Activated T-cell treated with anti-CD3 and anti-CD28 coated beads, Interleukin-2, amount 50 U/mL, for 72 hours (primary cell): ENCODE measurements around the gene DARS1. TPM values are rescaled to one million over a fixed set of nuclear protein-coding genes. Genes with fewer than 3 reads are reported as not detected.
A peak's percentile ranks its signal among the peaks of the same experiment; 100 is the strongest.
"Not testable (repeated sequence)": the region's sequence is repeated elsewhere in the genome, so short reads cannot be mapped to it uniquely, and the experiment has no call there.

Experiments used
- ATAC-seq, 2 donors: fragments of 150-1000 bp; cut with Tn5 transposase; replicated peaks in 1 of 2; 2 replicates each; pipeline ENCODE4 v1.10.0; 2021; ENCODE audit warnings: moderate library complexity in 2 of 2, mild to moderate bottlenecking in 1 of 2
- DNase-seq, 2 donors: peaks; one replicate each; pipeline ENCODE4 v3.0.0; 2021 to 2022; ENCODE audit warnings: mixed read lengths in 1 of 2
- H3K27ac Mint-ChIP-seq: one replicate; pipeline ENCODE4 v1.8.0; 2022; ENCODE audit warnings: mild to moderate bottlenecking, moderate library complexity, mixed read lengths
- H3K27me3 Mint-ChIP-seq: one replicate; pipeline ENCODE4 v1.8.0; 2022; ENCODE audit warnings: low read depth, mixed read lengths
- H3K36me3 Mint-ChIP-seq, 2 donors: one replicate each; pipeline ENCODE4 v1.8.0; 2022; ENCODE audit warnings: mixed read lengths in 2 of 2, mild to moderate bottlenecking in 1 of 2; ENCODE audit not compliant: insufficient read depth in 2 of 2
- H3K4me1 Mint-ChIP-seq: one replicate; pipeline ENCODE4 v1.8.0; 2022; ENCODE audit warnings: low read depth, mixed read lengths
- H3K4me3 Mint-ChIP-seq, 2 donors: one replicate each; pipeline ENCODE4 v1.8.0; 2022; ENCODE audit warnings: mild to moderate bottlenecking in 2 of 2, mixed read lengths in 2 of 2, moderate library complexity in 2 of 2
- H3K9me3 Mint-ChIP-seq, 2 donors: one replicate each; pipeline ENCODE4 v1.8.0; 2022; ENCODE audit warnings: mixed read lengths in 2 of 2
- total RNA-seq, 2 donors: library from RNA; stranded (reverse); gene quantifications; one replicate each; pipeline ENCODE4 v1.2.3, GENCODE V29; 2022

Gene DARS1
- total RNA-seq, 2 donors from 2014 or later: 224 to 264 TPM

GRCh38 chr2:135904341-135904989, 81.0 kb downstream of the DARS1 start:
- Mint-ChIP-seq H3K4me1 (no peaks in the 10 kb centered on the region), H3K9me3 (no peaks in the 10 kb centered on the region), H3K4me3 (no peak overlapping the region), H3K36me3 (peaks cover 5 to 29% of the 10 kb centered on the region in 2 donors), H3K27ac (no peak overlapping the region), H3K27me3 (no peaks in the 10 kb centered on the region)
- no peak for ATAC-seq
- DNase-seq: no peak

DNA sequence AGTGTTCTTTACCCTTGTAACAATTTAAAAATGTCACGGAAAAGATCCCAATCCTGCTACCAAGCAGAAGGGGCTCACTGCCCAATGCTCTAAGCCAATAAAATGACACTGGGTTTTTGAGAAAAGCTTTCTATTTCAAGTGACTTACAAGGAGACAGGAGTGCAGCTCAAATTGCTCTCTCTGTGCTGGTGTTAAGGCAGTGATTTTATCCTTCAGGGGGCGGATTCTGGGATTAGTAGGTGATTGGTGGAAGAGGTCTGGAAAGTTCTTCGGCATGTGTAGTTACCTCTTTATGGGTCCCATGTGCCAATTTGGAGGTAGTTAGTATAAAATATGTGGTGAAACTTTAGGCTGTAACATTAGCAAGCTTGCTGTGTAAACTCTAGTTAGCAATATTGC, 81.8 kb downstream of the DARS1 start:
- no peaks in the 10 kb centered on the region for H3K9me3 Mint-ChIP-seq

DNA sequence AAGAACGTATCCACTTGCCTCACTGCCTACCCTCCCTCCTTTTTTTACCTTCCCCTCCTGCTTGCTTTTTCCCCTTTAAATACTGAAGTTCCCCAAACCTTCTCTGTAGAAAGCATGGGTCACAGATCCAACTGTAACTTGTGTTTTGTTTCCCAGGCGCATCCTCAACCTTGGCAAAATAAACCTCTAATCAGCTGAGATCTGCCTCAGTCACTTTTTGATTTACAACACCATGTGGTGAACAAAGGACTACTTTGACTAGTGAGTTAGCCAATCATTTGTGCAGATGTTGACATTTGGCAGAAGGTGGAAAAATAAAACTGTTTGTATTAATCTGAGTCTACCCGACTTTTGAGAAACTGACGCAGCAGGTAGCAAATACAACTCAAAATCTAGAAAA, 85.9 kb downstream of the DARS1 start:
- no peaks in the 10 kb centered on the region for H3K36me3 Mint-ChIP-seq
- H3K4me1 Mint-ChIP-seq: no peaks in the 10 kb centered on the region
- no peaks in the 10 kb centered on the region for H3K9me3 Mint-ChIP-seq
- DNase-seq (no peak), ATAC-seq (no peak)
- H3K27ac Mint-ChIP-seq: no peak overlapping the region
- no peak overlapping the region for H3K4me3 Mint-ChIP-seq
- H3K27me3 Mint-ChIP-seq: no peaks in the 10 kb centered on the region

More for the DNA sequence above, 81.8 kb downstream of the DARS1 start:
- DNase-seq: no peak
- ATAC-seq: no peak
- Mint-ChIP-seq H3K4me3 (no peak overlapping the region), H3K27ac (no peak overlapping the region), H3K4me1 (no peaks in the 10 kb centered on the region), H3K36me3 (peaks cover 2 to 22% of the 10 kb centered on the region in 2 donors), H3K27me3 (no peaks in the 10 kb centered on the region)

DNA sequence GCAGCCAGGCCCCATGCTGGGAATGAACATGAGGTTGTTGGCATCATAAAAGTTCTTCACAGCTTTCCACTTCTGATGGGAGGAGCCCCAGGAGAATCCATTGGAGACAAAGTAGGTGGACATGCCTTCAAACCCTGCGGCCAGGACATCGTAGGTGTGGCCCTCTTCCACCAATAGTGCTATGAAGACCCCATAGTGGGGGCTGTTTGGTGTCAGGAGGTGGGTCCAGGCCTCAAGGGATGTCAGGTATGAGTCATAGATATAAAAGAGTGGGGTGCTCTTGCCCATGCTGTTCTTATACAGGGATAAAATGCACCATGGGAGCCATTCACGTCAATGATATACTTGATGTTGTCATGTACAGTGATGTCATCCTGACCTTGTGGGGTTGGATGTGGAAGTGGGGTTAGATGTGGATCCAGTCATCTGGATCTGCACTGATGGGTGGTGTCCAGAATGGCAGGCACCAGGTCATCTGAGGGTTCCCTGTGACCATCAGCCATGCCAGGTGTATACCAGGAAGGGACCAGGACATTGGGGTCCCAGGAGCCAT, 87.1 kb downstream of the DARS1 start:
- Mint-ChIP-seq H3K4me3 (no peak overlapping the region), H3K4me1 (no peaks in the 10 kb centered on the region), H3K36me3 (peaks cover 0 to 2% of the 10 kb centered on the region in 2 donors), H3K9me3 (no peaks in the 10 kb centered on the region), H3K27ac (no peak overlapping the region), H3K27me3 (no peaks in the 10 kb centered on the region)
- DNase-seq (no peak), ATAC-seq (peak; percentile 13 to 35)

DNA sequence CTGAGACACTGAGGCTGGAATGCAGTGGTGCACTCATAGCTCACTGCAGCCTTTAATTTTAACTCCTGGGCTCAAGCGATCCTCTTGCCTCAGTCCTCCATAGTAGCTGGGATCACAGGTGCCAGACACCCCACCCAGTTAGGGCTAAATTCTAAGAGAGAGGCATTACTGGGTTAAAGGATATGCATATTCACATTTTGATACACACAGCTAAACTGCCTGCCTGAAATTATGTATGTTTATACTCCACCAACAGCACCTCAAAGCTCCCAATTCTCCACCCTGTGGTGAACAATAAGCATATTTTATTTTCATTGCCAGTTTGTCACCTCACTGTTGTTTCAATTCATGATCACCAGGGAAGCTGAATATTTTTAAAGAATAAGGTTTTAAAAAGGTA, 90.5 kb downstream of the DARS1 start:
- H3K9me3 Mint-ChIP-seq: no peaks in the 10 kb centered on the region

DNA sequence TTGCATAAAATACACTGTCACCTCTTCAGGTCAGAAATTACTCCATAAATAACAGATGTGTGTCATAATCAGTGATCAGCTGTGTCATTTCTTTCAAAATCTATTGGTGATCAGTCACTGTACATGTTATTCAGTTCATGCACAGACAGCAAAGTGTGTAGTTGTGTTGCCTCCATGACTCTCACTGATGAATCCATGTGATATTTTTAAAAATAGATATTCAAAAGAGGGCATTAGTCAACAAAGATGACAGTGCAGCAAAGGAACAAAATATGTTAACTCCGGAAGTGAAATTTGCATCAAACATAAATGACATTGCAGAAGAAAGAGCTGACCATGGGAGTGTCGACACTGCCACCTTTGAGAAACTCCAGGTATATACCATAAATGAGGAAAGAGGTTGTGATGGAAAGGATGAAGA, 92.0 kb downstream of the DARS1 start:
- H3K36me3 Mint-ChIP-seq: peaks cover 4 to 5% of the 10 kb centered on the region in 2 donors
- ATAC-seq: peak in 1 of 2 donors; percentile 53

More for the DNA sequence above, 90.5 kb downstream of the DARS1 start:
- ATAC-seq (no peak), DNase-seq (no peak)
- Mint-ChIP-seq H3K27me3 (no peaks in the 10 kb centered on the region), H3K36me3 (peaks cover 0 to 2% of the 10 kb centered on the region in 2 donors), H3K27ac (no peak overlapping the region), H3K4me3 (no peak overlapping the region), H3K4me1 (no peaks in the 10 kb centered on the region)

GRCh38 chr2:135890835-135891234, 94.6 kb downstream of the DARS1 start:
- Mint-ChIP-seq H3K4me3 (no peak overlapping the region), H3K9me3 (peaks cover 0 to 4% of the 10 kb centered on the region in 2 donors), H3K4me1 (no peaks in the 10 kb centered on the region), H3K27me3 (no peaks in the 10 kb centered on the region), H3K27ac (no peak overlapping the region), H3K36me3 (peaks cover 4 to 5% of the 10 kb centered on the region in 2 donors)
- DNase-seq: no peak
- no peak for ATAC-seq

More for the DNA sequence above, 92.0 kb downstream of the DARS1 start:
- no peak for DNase-seq
- Mint-ChIP-seq H3K9me3 (peaks cover 0 to 4% of the 10 kb centered on the region in 2 donors), H3K4me1 (no peaks in the 10 kb centered on the region), H3K4me3 (no peak overlapping the region), H3K27me3 (no peaks in the 10 kb centered on the region), H3K27ac (no peak overlapping the region)

DNA sequence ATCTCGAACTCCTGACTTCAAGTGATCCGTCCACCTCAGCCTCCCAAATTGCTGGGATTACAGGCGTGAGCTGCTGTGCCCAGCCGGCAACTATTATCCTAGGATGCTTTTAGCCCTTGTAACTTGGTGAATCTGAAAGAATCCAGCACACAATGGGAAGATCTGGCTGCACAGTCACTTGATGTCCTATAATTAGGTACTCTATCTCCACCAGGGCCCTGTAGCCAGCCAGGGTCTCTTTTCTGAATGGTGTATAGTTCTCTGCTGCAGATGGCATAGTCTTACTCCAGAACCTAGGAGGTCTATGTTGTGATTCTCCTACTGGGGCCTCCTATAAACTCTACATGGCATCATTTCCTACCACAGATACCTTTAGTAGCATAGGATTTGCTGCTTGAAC, 95.3 kb downstream of the DARS1 start:
- H3K27ac Mint-ChIP-seq: no peak overlapping the region
- no peak for DNase-seq
- peaks cover 6% of the 10 kb centered on the region for H3K27me3 Mint-ChIP-seq
- peaks cover 0 to 4% of the 10 kb centered on the region in 2 donors for H3K9me3 Mint-ChIP-seq
- no peaks in the 10 kb centered on the region for H3K4me1 Mint-ChIP-seq
- ATAC-seq: no peak
- H3K4me3 Mint-ChIP-seq: no peak overlapping the region
- H3K36me3 Mint-ChIP-seq: peaks cover 4 to 5% of the 10 kb centered on the region in 2 donors

GRCh38 chr2:135888587-135888986, 96.8 kb downstream of the DARS1 start:
- H3K36me3 Mint-ChIP-seq, H3K27ac Mint-ChIP-seq, ATAC-seq: not testable (repeated sequence)

GRCh38 chr2:135885709-135886108, 99.7 kb downstream of the DARS1 start:
- Mint-ChIP-seq H3K4me3 (no peak overlapping the region), H3K36me3 (peaks cover 2 to 5% of the 10 kb centered on the region in 2 donors), H3K9me3 (peaks cover 0 to 4% of the 10 kb centered on the region in 2 donors), H3K27ac (no peak overlapping the region), H3K27me3 (peaks cover 15% of the 10 kb centered on the region), H3K4me1 (no peaks in the 10 kb centered on the region)
- DNase-seq (no peak), ATAC-seq (peak in 1 of 2 donors; percentile 13)

More at GRCh38 chr2:135888587-135888986, 96.8 kb downstream of the DARS1 start:
- H3K27me3 Mint-ChIP-seq, DNase-seq, H3K4me3 Mint-ChIP-seq, H3K4me1 Mint-ChIP-seq, H3K9me3 Mint-ChIP-seq: not testable (repeated sequence)

- Mint-ChIP-seq H3K36me3 (no peaks in the 10 kb centered on the region), H3K4me3 (no peak overlapping the region), H3K9me3 (no peaks in the 10 kb centered on the region), H3K27me3 (peaks cover 15% of the 10 kb centered on the region), H3K4me1 (peaks cover 4% of the 10 kb centered on the region), H3K27ac (no peak overlapping the region)
- DNase-seq (no peak), ATAC-seq (peak in 1 of 2 donors; percentile 33)
Observed at GRCh38 chr2:135882415-135882814, 103.0 kb downstream of the DARS1 start.

DNA sequence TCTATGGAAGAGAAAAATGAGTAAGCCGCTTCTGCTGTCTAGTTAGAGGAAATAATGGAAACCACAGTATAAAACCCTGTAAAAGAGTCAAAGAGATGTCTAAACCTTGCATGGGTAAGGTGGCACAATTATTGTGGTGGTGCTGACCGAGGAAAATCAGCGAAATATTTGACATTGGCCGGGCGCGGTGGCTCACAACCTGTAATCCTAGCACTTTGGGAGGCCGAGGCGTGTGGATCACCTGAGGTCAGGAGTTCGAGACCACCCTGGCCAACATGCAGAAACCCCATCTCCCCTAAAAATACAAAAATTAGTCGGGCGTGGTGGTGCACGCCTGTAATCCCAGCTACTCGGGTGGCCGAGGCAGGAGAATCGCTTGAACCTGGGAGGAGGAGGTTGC, 108.7 kb downstream of the DARS1 start:
- peak in 1 of 2 donors; percentile 1 for ATAC-seq
- DNase-seq, H3K9me3 Mint-ChIP-seq, H3K27me3 Mint-ChIP-seq: not testable (repeated sequence)
- H3K27ac Mint-ChIP-seq: peak overlapping the region; percentile 99
- peak overlapping the region; percentile 85 to 92 for H3K4me3 Mint-ChIP-seq
- H3K4me1 Mint-ChIP-seq: peaks cover 48% of the 10 kb centered on the region
- H3K36me3 Mint-ChIP-seq: peaks cover 22 to 42% of the 10 kb centered on the region in 2 donors

GRCh38 chr2:135876066-135876711, 109.2 kb downstream of the DARS1 start, which contains the start of gene MCM6:
MCM6 (minus strand) TSS chr2:135876443; CDS start chr2:135876365, 78 bp downstream.
- Mint-ChIP-seq H3K9me3 (no peaks in the 10 kb centered on the region), H3K4me1 (peaks cover 54% of the 10 kb centered on the region), H3K4me3 (peak within 1 kb of the TSS; percentile 85 to 92), H3K27me3 (no peaks in the 10 kb centered on the region), H3K36me3 (peaks cover 24 to 48% of the 10 kb centered on the region in 2 donors), H3K27ac (peak within 1 kb of the TSS; percentile 99)
- DNase-seq (peak; percentile 99), ATAC-seq (peak; percentile 88)
